ENCODE results near the gene ROGDI. TPM values are rescaled to one million over a fixed set of nuclear protein-coding genes. Genes with fewer than 3 reads are reported as not detected.
A peak's percentile ranks its signal among the peaks of the same experiment; 100 is the strongest.

Gene ROGDI
- total and polyA plus RNA-seq, 2 of the 13 experiments (the other 11 are each of a cell fraction or from before 2014, with no cell fraction given): 19.2 to 42.1 TPM

DNA sequence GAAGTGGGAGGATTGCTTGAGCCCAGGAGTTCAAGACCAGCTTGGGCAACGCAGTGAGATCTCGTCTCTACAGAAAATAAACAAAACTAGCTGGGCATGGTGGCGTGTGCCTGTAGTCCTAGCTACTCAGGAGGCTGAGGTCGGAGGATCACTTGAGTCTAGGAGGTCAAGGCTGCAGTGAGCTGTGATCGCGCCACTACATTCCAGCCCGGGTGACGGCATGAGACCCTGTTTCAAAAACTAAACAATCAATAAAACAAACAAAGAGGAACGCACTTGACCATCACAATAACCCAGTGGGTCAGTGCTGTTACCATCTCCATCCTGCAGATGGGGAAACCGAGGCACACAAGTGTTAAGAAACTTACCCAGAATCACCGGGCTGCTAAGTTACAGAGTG lies 49.2 kb downstream of the ROGDI start (continued):
- TF ChIP-seq, protein P1, sequence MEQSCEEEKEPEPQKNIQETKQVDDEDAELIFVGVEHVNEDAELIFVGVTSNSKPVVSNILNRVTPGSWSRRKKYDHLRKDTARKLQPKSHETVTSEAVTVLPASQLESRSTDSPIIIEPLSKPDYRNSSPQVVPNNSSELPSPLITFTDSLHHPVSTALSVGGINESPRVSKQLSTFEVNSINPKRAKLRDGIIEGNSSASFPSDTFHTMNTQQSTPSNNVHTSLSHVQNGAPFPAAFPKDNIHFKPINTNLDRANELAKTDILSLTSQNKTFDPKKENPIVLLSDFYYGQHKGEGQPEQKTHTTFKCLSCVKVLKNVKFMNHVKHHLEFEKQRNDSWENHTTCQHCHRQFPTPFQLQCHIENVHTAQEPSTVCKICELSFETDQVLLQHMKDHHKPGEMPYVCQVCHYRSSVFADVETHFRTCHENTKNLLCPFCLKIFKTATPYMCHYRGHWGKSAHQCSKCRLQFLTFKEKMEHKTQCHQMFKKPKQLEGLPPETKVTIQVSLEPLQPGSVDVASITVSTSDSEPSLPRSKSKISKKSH (CRISPR knock-in tag; IDR thresholded peaks at IDR 0.05; ENCODE audit: borderline replicate concordance): no peak
- TF ChIP-seq, protein P2, sequence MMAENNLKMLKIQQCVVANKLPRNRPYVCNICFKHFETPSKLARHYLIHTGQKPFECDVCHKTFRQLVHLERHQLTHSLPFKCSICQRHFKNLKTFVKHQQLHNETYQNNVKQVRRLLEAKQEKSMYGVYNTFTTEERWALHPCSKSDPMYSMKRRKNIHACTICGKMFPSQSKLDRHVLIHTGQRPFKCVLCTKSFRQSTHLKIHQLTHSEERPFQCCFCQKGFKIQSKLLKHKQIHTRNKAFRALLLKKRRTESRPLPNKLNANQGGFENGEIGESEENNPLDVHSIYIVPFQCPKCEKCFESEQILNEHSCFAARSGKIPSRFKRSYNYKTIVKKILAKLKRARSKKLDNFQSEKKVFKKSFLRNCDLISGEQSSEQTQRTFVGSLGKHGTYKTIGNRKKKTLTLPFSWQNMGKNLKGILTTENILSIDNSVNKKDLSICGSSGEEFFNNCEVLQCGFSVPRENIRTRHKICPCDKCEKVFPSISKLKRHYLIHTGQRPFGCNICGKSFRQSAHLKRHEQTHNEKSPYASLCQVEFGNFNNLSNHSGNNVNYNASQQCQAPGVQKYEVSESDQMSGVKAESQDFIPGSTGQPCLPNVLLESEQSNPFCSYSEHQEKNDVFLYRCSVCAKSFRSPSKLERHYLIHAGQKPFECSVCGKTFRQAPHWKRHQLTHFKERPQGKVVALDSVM (CRISPR knock-in tag; IDR thresholded peaks at IDR 0.05): peak; percentile 91
- TF ChIP-seq ZNF792 (CRISPR knock-in tag; IDR thresholded peaks at IDR 0.05) (no peak), ZNF296 (CRISPR knock-in tag; conservative IDR thresholded peaks at IDR 0.05) (no peak), ZNF703 (CRISPR knock-in tag; IDR thresholded peaks at IDR 0.05; ENCODE audit: borderline replicate concordance) (no peak), AGO2 (optimal IDR thresholded peaks at IDR 0.05; ENCODE audit: low read depth, low read length) (no peak), ZNF577 (CRISPR knock-in tag; IDR thresholded peaks at IDR 0.05; ENCODE audit: borderline replicate concordance, low read depth) (no peak)
- TF ChIP-seq, protein P3, sequence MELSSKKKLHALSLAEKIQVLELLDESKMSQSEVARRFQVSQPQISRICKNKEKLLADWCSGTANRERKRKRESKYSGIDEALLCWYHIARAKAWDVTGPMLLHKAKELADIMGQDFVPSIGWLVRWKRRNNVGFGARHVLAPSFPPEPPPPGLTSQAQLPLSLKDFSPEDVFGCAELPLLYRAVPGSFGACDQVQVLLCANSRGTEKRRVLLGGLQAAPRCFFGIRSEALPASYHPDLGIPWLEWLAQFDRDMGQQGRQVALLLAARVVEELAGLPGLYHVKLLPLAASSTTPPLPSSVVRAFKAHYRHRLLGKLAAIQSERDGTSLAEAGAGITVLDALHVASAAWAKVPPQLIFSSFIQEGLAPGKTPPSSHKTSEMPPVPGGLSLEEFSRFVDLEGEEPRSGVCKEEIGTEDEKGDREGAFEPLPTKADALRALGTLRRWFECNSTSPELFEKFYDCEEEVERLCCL (CRISPR knock-in tag; IDR thresholded peaks at IDR 0.05; ENCODE audit: borderline replicate concordance): no peak
- TF ChIP-seq, protein P4, sequence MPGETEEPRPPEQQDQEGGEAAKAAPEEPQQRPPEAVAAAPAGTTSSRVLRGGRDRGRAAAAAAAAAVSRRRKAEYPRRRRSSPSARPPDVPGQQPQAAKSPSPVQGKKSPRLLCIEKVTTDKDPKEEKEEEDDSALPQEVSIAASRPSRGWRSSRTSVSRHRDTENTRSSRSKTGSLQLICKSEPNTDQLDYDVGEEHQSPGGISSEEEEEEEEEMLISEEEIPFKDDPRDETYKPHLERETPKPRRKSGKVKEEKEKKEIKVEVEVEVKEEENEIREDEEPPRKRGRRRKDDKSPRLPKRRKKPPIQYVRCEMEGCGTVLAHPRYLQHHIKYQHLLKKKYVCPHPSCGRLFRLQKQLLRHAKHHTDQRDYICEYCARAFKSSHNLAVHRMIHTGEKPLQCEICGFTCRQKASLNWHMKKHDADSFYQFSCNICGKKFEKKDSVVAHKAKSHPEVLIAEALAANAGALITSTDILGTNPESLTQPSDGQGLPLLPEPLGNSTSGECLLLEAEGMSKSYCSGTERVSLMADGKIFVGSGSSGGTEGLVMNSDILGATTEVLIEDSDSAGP (CRISPR knock-in tag; IDR thresholded peaks at IDR 0.05; ENCODE audit: borderline replicate concordance): no peak
- TF ChIP-seq, protein P5, sequence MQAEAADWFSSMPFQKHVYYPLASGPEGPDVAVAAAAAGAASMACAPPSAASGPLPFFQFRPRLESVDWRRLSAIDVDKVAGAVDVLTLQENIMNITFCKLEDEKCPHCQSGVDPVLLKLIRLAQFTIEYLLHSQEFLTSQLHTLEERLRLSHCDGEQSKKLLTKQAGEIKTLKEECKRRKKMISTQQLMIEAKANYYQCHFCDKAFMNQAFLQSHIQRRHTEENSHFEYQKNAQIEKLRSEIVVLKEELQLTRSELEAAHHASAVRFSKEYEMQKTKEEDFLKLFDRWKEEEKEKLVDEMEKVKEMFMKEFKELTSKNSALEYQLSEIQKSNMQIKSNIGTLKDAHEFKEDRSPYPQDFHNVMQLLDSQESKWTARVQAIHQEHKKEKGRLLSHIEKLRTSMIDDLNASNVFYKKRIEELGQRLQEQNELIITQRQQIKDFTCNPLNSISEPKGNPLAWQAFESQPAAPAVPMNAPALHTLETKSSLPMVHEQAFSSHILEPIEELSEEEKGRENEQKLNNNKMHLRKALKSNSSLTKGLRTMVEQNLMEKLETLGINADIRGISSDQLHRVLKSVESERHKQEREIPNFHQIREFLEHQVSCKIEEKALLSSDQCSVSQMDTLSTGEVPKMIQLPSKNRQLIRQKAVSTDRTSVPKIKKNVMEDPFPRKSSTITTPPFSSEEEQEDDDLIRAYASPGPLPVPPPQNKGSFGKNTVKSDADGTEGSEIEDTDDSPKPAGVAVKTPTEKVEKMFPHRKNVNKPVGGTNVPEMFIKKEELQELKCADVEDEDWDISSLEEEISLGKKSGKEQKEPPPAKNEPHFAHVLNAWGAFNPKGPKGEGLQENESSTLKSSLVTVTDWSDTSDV (CRISPR knock-in tag; IDR thresholded peaks at IDR 0.05): no peak
- TF ChIP-seq, protein P6, sequence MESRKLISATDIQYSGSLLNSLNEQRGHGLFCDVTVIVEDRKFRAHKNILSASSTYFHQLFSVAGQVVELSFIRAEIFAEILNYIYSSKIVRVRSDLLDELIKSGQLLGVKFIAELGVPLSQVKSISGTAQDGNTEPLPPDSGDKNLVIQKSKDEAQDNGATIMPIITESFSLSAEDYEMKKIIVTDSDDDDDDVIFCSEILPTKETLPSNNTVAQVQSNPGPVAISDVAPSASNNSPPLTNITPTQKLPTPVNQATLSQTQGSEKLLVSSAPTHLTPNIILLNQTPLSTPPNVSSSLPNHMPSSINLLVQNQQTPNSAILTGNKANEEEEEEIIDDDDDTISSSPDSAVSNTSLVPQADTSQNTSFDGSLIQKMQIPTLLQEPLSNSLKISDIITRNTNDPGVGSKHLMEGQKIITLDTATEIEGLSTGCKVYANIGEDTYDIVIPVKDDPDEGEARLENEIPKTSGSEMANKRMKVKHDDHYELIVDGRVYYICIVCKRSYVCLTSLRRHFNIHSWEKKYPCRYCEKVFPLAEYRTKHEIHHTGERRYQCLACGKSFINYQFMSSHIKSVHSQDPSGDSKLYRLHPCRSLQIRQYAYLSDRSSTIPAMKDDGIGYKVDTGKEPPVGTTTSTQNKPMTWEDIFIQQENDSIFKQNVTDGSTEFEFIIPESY (CRISPR knock-in tag; IDR thresholded peaks at IDR 0.05): peak; percentile 82
- TF ChIP-seq, protein P7, sequence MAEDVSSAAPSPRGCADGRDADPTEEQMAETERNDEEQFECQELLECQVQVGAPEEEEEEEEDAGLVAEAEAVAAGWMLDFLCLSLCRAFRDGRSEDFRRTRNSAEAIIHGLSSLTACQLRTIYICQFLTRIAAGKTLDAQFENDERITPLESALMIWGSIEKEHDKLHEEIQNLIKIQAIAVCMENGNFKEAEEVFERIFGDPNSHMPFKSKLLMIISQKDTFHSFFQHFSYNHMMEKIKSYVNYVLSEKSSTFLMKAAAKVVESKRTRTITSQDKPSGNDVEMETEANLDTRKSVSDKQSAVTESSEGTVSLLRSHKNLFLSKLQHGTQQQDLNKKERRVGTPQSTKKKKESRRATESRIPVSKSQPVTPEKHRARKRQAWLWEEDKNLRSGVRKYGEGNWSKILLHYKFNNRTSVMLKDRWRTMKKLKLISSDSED (CRISPR knock-in tag; IDR thresholded peaks at IDR 0.05): no peak
- TF ChIP-seq, protein P8, sequence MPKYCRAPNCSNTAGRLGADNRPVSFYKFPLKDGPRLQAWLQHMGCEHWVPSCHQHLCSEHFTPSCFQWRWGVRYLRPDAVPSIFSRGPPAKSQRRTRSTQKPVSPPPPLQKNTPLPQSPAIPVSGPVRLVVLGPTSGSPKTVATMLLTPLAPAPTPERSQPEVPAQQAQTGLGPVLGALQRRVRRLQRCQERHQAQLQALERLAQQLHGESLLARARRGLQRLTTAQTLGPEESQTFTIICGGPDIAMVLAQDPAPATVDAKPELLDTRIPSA (CRISPR knock-in tag; IDR thresholded peaks at IDR 0.05; ENCODE audit: borderline replicate concordance): no peak
